ENCODE data around the gene PDE3A. TPM values are rescaled to one million over a fixed set of nuclear protein-coding genes. Genes with fewer than 3 reads are reported as not detected.

Gene PDE3A
- polyA plus RNA-seq, 3 donors, result 0.10 TPM; not detected in 2

DNA sequence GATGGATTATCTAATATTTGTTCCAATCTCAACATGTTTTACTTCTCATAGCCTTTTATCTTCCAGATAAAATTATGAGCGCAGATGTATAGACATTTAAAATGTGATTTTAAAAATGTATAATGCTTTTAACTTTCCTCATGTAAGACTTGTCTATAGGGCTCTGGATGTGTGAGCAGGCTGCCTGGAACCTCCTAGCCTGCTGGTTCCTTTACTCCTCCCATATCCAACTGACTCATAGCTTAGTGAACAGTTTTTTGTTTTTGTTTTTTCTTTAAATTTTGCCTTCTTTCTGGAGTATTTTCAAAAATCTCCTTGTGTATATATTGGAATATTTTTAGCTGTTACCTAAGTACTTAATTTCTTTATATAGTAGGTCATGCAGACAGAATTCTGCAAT is 115.4 kb downstream of the PDE3A start:
- H3K4me3 Mint-ChIP-seq, result no peak overlapping the region

GRCh38 chr12:20486233-20486632 is 117.9 kb downstream of the PDE3A start:
- peaks cover 0 to 4% (median 0%) of the 10 kb centered on the region in 3 donors for H3K27me3 Mint-ChIP-seq (ENCODE audit: low read depth in 3 of 3)
- peaks cover 0 to 1% of the 10 kb centered on the region in 2 donors for H3K9me3 ChIP-seq (replicated peaks in 1 of 2; ENCODE audit: control insufficient read depth in 1 of 2, insufficient read depth in 1 of 2, low read length in 2 of 2)
- DNase-seq, result no peak
- H3K4me3 Mint-ChIP-seq, result no peak overlapping the region
- H3K27me3 ChIP-seq (ENCODE audit: control insufficient read depth in 2 of 2, insufficient read depth in 2 of 2, low read length in 2 of 2), result no peaks in the 10 kb centered on the region
- intact Hi-C loops (cut with micrococcal nuclease), result no loop called here
- H4K20me1 ChIP-seq (ENCODE audit: insufficient read depth, low read length), result no peaks in the 10 kb centered on the region
- no peak overlapping the region for H3K27ac Mint-ChIP-seq
- TF ChIP-seq CTCF (IDR thresholded peaks at IDR 0.05), result no peak
- H3K4me1 ChIP-seq (ENCODE audit: control insufficient read depth in 1 of 2, insufficient read depth in 2 of 2, low read length in 2 of 2), result no peaks in the 10 kb centered on the region
- no peak overlapping the region for H3K4me3 ChIP-seq (replicated peaks in 1 of 3; ENCODE audit: low read depth in 2 of 3, low read length in 3 of 3)
- WGBS (ENCODE audit: insufficient coverage), result no CpG with 5 or more reads among the region's 2 CpGs
- no peak overlapping the region for H3K9ac ChIP-seq (ENCODE audit: insufficient read depth, low read length, poor library complexity, severe bottlenecking)
- H3K27ac ChIP-seq (ENCODE audit: low read depth in 1 of 2, low read length in 2 of 2), result no peak overlapping the region
- H2AFZ ChIP-seq (ENCODE audit: insufficient read depth, low read depth, low read length, poor library complexity, severe bottlenecking), result no peak overlapping the region
- H3K4me2 ChIP-seq (replicated peaks; ENCODE audit: extremely low read depth, low read length, poor library complexity, severe bottlenecking), result no peak overlapping the region
- no peaks in the 10 kb centered on the region for H3K36me3 Mint-ChIP-seq
- H3K9me3 Mint-ChIP-seq, result no peaks in the 10 kb centered on the region
- no peaks in the 10 kb centered on the region for H3K36me3 ChIP-seq (replicated peaks in 1 of 2; ENCODE audit: control insufficient read depth in 1 of 2, insufficient read depth in 2 of 2, low read length in 2 of 2)
- no peaks in the 10 kb centered on the region for H3K79me2 ChIP-seq (ENCODE audit: insufficient read depth, low read length)
- H3K4me1 Mint-ChIP-seq, result no peaks in the 10 kb centered on the region

More for the DNA sequence above, 115.4 kb downstream of the PDE3A start:
- Histone ChIP-seq H4K20me1 (ENCODE audit: insufficient read depth, low read length) (no peaks in the 10 kb centered on the region), H3K79me2 (ENCODE audit: insufficient read depth, low read length) (no peaks in the 10 kb centered on the region), H2AFZ (ENCODE audit: insufficient read depth, low read depth, low read length, poor library complexity, severe bottlenecking) (no peak overlapping the region), H3K4me1 (ENCODE audit: control insufficient read depth in 1 of 2, insufficient read depth in 2 of 2, low read length in 2 of 2) (no peaks in the 10 kb centered on the region), H3K36me3 (replicated peaks in 1 of 2; ENCODE audit: control insufficient read depth in 1 of 2, insufficient read depth in 2 of 2, low read length in 2 of 2) (no peaks in the 10 kb centered on the region), H3K9ac (ENCODE audit: insufficient read depth, low read length, poor library complexity, severe bottlenecking) (no peak overlapping the region), H3K4me2 (replicated peaks; ENCODE audit: extremely low read depth, low read length, poor library complexity, severe bottlenecking) (no peak overlapping the region), H3K27ac (ENCODE audit: low read depth in 1 of 2, low read length in 2 of 2) (no peak overlapping the region), H3K27me3 (ENCODE audit: control insufficient read depth in 2 of 2, insufficient read depth in 2 of 2, low read length in 2 of 2) (no peaks in the 10 kb centered on the region), H3K9me3 (replicated peaks in 1 of 2; ENCODE audit: control insufficient read depth in 1 of 2, insufficient read depth in 1 of 2, low read length in 2 of 2) (no peaks in the 10 kb centered on the region), H3K4me3 (replicated peaks in 1 of 3; ENCODE audit: low read depth in 2 of 3, low read length in 3 of 3) (no peak overlapping the region)
- intact Hi-C loops (cut with micrococcal nuclease), result no loop called here
- no peak for DNase-seq
- Mint-ChIP-seq H3K9me3 (no peaks in the 10 kb centered on the region), H3K4me1 (no peaks in the 10 kb centered on the region), H3K27me3 (ENCODE audit: low read depth in 3 of 3) (peaks cover 0 to 1% (median 0%) of the 10 kb centered on the region in 3 donors), H3K27ac (no peak overlapping the region), H3K36me3 (no peaks in the 10 kb centered on the region)
- no peak for TF ChIP-seq CTCF (IDR thresholded peaks at IDR 0.05)
- no CpG with 5 or more reads among the region's 1 CpG for WGBS (ENCODE audit: insufficient coverage)

All from CD14-positive monocyte (primary cell).